ENCODE results near the gene TTC12.

- TF ChIP-seq, protein P1, sequence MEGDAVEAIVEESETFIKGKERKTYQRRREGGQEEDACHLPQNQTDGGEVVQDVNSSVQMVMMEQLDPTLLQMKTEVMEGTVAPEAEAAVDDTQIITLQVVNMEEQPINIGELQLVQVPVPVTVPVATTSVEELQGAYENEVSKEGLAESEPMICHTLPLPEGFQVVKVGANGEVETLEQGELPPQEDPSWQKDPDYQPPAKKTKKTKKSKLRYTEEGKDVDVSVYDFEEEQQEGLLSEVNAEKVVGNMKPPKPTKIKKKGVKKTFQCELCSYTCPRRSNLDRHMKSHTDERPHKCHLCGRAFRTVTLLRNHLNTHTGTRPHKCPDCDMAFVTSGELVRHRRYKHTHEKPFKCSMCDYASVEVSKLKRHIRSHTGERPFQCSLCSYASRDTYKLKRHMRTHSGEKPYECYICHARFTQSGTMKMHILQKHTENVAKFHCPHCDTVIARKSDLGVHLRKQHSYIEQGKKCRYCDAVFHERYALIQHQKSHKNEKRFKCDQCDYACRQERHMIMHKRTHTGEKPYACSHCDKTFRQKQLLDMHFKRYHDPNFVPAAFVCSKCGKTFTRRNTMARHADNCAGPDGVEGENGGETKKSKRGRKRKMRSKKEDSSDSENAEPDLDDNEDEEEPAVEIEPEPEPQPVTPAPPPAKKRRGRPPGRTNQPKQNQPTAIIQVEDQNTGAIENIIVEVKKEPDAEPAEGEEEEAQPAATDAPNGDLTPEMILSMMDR (IDR thresholded peaks at IDR 0.05): no peak
- no peak for TF ChIP-seq SMAD3 (CRISPR knock-in tag; IDR thresholded peaks at IDR 0.05; ENCODE audit: borderline replicate concordance)
- TF ChIP-seq GABPB1 (CRISPR knock-in tag; IDR thresholded peaks at IDR 0.05): no peak
- TF ChIP-seq ZNF317 (CRISPR knock-in tag; IDR thresholded peaks at IDR 0.05; ENCODE audit: borderline replicate concordance, low read depth): no peak
- TF ChIP-seq, protein P2, sequence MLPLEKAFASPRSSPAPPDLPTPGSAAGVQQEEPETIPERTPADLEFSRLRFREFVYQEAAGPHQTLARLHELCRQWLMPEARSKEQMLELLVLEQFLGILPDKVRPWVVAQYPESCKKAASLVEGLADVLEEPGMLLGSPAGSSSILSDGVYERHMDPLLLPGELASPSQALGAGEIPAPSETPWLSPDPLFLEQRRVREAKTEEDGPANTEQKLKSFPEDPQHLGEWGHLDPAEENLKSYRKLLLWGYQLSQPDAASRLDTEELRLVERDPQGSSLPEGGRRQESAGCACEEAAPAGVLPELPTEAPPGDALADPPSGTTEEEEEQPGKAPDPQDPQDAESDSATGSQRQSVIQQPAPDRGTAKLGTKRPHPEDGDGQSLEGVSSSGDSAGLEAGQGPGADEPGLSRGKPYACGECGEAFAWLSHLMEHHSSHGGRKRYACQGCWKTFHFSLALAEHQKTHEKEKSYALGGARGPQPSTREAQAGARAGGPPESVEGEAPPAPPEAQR (CRISPR knock-in tag; IDR thresholded peaks at IDR 0.05): no peak
- TF ChIP-seq ZNF232 (CRISPR knock-in tag; IDR thresholded peaks at IDR 0.05): no peak
- no peak for TF ChIP-seq NR3C1 (CRISPR knock-in tag; conservative IDR thresholded peaks at IDR 0.05; ENCODE audit: low read depth)
- no peak for TF ChIP-seq SMAD4 (CRISPR knock-in tag; IDR thresholded peaks at IDR 0.05)
- TF ChIP-seq MYBL2 (CRISPR knock-in tag; IDR thresholded peaks at IDR 0.05): no peak
- no peak for TF ChIP-seq CBFB (CRISPR knock-in tag; IDR thresholded peaks at IDR 0.05; ENCODE audit: low read depth)
- no peak for TF ChIP-seq MXD4 (CRISPR knock-in tag; IDR thresholded peaks at IDR 0.05; ENCODE audit: borderline replicate concordance)
- TF ChIP-seq, protein P3, sequence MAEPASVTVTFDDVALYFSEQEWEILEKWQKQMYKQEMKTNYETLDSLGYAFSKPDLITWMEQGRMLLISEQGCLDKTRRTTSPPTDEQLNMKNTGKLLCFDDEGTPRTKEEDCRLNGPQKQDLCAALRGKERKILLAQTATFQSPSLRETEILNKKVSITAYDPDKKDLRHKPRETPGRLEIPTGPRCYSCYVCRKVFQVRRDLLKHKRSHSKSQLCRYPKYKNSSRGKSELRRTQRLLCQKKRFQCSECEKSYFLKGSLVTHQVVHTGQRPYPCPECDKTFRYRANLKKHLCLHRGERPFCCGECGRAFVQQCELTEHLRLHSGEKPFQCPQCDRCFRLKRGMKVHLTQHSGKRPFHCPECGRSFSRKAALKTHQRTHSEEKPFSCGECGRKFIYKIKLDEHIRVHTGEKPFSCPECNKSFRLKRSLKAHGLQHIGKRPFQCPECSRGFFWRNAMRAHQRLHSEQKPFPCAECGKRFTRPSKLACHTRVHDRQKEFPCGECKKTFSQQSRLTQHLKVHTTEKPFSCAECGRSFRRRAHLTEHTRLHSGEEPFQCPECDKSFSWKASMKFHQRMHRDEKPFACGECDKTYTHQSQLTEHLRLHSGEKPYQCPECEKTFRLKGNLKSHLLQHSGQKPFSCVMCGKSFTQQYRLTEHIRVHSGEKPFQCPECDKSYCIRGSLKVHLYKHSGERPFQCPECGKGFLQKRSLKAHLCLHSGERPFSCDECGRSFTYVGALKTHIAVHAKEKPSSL (CRISPR knock-in tag; conservative IDR thresholded peaks at IDR 0.05): no peak
- TF ChIP-seq CREB1 (CRISPR knock-in tag; IDR thresholded peaks at IDR 0.05): no peak
Observed at GRCh38 chr11:113311536-113311935, 2.8 kb upstream of the TTC12 start.
